K562 (cell line): ENCODE measurements around the gene CLDN5. TPM values are rescaled to one million over a fixed set of nuclear protein-coding genes. Genes with fewer than 3 reads are reported as not detected.
A peak's percentile ranks its signal among the peaks of the same experiment; 100 is the strongest.

Experiments
- ATAC-seq: fragments of 200-7000 bp; cut with Tn5 transposase; 3 replicates; pipeline ENCODE4 v1.9.1; 2020; ENCODE audit warnings: moderate library complexity
- BruUV-seq: library from RNA; stranded (reverse); fragments of 400-500 nt; replicated peaks from 2 replicates; lab custom pipeline; 2021; lab: Mats Ljungman, UMichigan
- CTCF ChIA-PET: fragments of 300-600 bp; formaldehyde crosslinking; extraction: SDS; loops from one replicate; lab custom pipeline; 2021; ENCODE audit warnings: low intra/inter-chr PET ratio; lab: Yijun Ruan, JAX
- POLR2A ChIA-PET: fragments of 300-600, 350-650 bp; sonication (Branson Sonifier 250); formaldehyde crosslinking; extraction: SDS; loops from one replicate; lab custom pipeline; 2021; ENCODE audit warnings: antibody characterized with exemption, inconsistent platforms; lab: Yijun Ruan, JAX
- DNase-seq, 4 experiments: peaks; one replicate each; pipeline versions ENCODE4 v3.0.0 to v3.0.0-alpha.2; 2011 to 2018; ENCODE audit warnings: low spot score in 3 of 4, mixed read lengths in 3 of 4; ENCODE audit errors: extremely low read depth in 1 of 4
- FAIRE-seq: peaks from 2 replicates; lab custom pipeline; 2011; peaks lifted over from hg19 to GRCh38; lab: Jason Lieb, UNC
- H2AFZ ChIP-seq: 2 replicates; pipeline ENCODE4 v1.6.0; 2011; ENCODE audit warnings: low read depth, low read length, control low read depth, inconsistent platforms
- H3K27ac ChIP-seq: fragments of 200-600 bp; 3 replicates; pipeline ENCODE4 v1.8.0; 2011; ENCODE audit warnings: low read depth, mild to moderate bottlenecking, control low read depth, inconsistent platforms, low read length, moderate library complexity, mixed read lengths; ENCODE audit errors: extremely low read depth
- H3K27me3 ChIP-seq, 2 experiments: fragments of 300-600 bp in 1 of 2; 2 replicates in 1 of 2; 3 replicates in 1 of 2; pipeline versions ENCODE4 v1.6.0 to v1.8.0; 2011; ENCODE audit warnings: inconsistent platforms in 2 of 2, low read length in 2 of 2, mild to moderate bottlenecking in 1 of 2, mixed read lengths in 1 of 2, moderate library complexity in 1 of 2; ENCODE audit not compliant: control insufficient read depth in 2 of 2, insufficient read depth in 2 of 2
- H3K36me3 ChIP-seq: fragments of 300-600 bp; 3 replicates; pipeline ENCODE4 v1.8.0; 2011; ENCODE audit warnings: mild to moderate bottlenecking, low read length, inconsistent platforms; ENCODE audit not compliant: control insufficient read depth, insufficient read depth
- H3K4me1 ChIP-seq, 2 experiments: fragments of 200-600 bp in 1 of 2; replicated peaks in 1 of 2; 2 replicates in 1 of 2; 3 replicates in 1 of 2; pipeline versions ENCODE4 v1.5.1 to v1.8.0; 2011; ENCODE audit warnings: inconsistent platforms in 2 of 2, low read length in 2 of 2, mild to moderate bottlenecking in 1 of 2, mixed read lengths in 1 of 2, moderate library complexity in 1 of 2; ENCODE audit not compliant: control insufficient read depth in 2 of 2, insufficient read depth in 2 of 2
- H3K4me2 ChIP-seq: 2 replicates; pipeline ENCODE4 v1.6.1; 2011; ENCODE audit warnings: low read length, control low read depth, inconsistent platforms, mixed read lengths; ENCODE audit not compliant: insufficient read depth
- H3K4me3 ChIP-seq: fragments of 200-600 bp; sonication (generic), shearing (Covaris generic); 2 replicates; pipeline ENCODE4 v1.5.1; 2016; ENCODE audit warnings: control low read depth, inconsistent platforms
- H3K79me2 ChIP-seq: fragments of 200-600 bp; 3 replicates; pipeline ENCODE4 v1.8.0; 2011; ENCODE audit warnings: low read length, inconsistent platforms; ENCODE audit not compliant: control insufficient read depth, insufficient read depth
- H3K9ac ChIP-seq, 2 experiments: 2 replicates each; pipeline versions ENCODE4 v1.6.0 to v1.6.1; 2011; ENCODE audit warnings: low read depth in 2 of 2, low read length in 2 of 2, control low read depth in 1 of 2, inconsistent platforms in 1 of 2, mild to moderate bottlenecking in 1 of 2, mixed read lengths in 1 of 2; ENCODE audit not compliant: insufficient read depth in 1 of 2
- H3K9me1 ChIP-seq: one replicate; pipeline ENCODE4 v1.6.0; 2011; ENCODE audit warnings: inconsistent platforms, mild to moderate bottlenecking, low read length, moderate library complexity; ENCODE audit not compliant: control insufficient read depth, insufficient read depth
- H3K9me3 ChIP-seq: replicated peaks from 2 replicates; pipeline ENCODE4 v1.5.1; 2011; ENCODE audit warnings: low read depth, low read length, inconsistent platforms; ENCODE audit not compliant: control insufficient read depth, insufficient read depth
- H4K20me1 ChIP-seq: replicated peaks from 2 replicates; pipeline ENCODE4 v1.6.1; 2011; ENCODE audit warnings: low read length, inconsistent platforms, mixed read lengths; ENCODE audit not compliant: control insufficient read depth, insufficient read depth
- ARID2 ChIP-seq: fragments of 450-650 bp; IDR thresholded peaks from 2 replicates; pipeline ENCODE4 v1.6.1; 2017; ENCODE audit warnings: antibody characterized with exemption, mild to moderate bottlenecking
- CEBPB ChIP-seq: fragments of 450-650 bp; IDR thresholded peaks from 2 replicates; pipeline ENCODE4 v1.6.1; 2016; ENCODE audit warnings: missing genetic modification characterization, missing compliant biosample characterization
- GABPB2 ChIP-seq: fragments of 250-450 bp; sonication (Bioruptor Pico); conservative IDR thresholded peaks from 2 replicates; pipeline ENCODE4 v1.5.1; 2021; ENCODE audit warnings: mild to moderate bottlenecking
- GATA2 ChIP-seq: sonication (generic); formaldehyde crosslinking; IDR thresholded peaks from 2 replicates; pipeline ENCODE4 v1.4.0; 2020; ENCODE audit warnings: mild to moderate bottlenecking, missing genetic modification reagents
- GATAD2B ChIP-seq: fragments of 450-650 bp; IDR thresholded peaks from 2 replicates; pipeline ENCODE4 v1.6.1; 2017; ENCODE audit warnings: mild to moderate bottlenecking, borderline replicate concordance
- HBP1 ChIP-seq: fragments of 450-650 bp; formaldehyde crosslinking; IDR thresholded peaks from 2 replicates; pipeline ENCODE4 v1.4.0; 2022; ENCODE audit warnings: missing genetic modification characterization
- HOXB6 ChIP-seq: fragments of 250-450 bp; sonication (Bioruptor Pico); IDR thresholded peaks from 2 replicates; pipeline ENCODE4 v1.5.1; 2022; ENCODE audit warnings: mild to moderate bottlenecking, borderline replicate concordance
- NCOA1 ChIP-seq: fragments of 450-650 bp; IDR thresholded peaks from 2 replicates; pipeline ENCODE4 v1.6.1; 2016; ENCODE audit warnings: low read depth
- NKRF ChIP-seq: fragments of 450-650 bp; IDR thresholded peaks from 2 replicates; pipeline ENCODE4 v1.6.1; 2016; ENCODE audit warnings: borderline replicate concordance
- THRB ChIP-seq: fragments of 450-650 bp; formaldehyde crosslinking; conservative IDR thresholded peaks from 2 replicates; pipeline ENCODE4 v1.4.0; 2022; ENCODE audit warnings: mild to moderate bottlenecking, missing genetic modification characterization
- ZBTB2 ChIP-seq: fragments of 450-650 bp; IDR thresholded peaks from 2 replicates; pipeline ENCODE4 v1.6.1; 2016; ENCODE audit warnings: antibody characterized with exemption
- ZNF12 ChIP-seq: sonication (generic); formaldehyde crosslinking; IDR thresholded peaks from 2 replicates; pipeline ENCODE4 v1.4.0; 2020; ENCODE audit warnings: mild to moderate bottlenecking, missing genetic modification reagents
- ZNF140 ChIP-seq: fragments of 250-450 bp; sonication (Bioruptor Pico); IDR thresholded peaks from 2 replicates; pipeline ENCODE4 v1.8.0; 2021; ENCODE audit warnings: moderate library complexity, mild to moderate bottlenecking, inconsistent platforms
- ZNF764 ChIP-seq: fragments of 250-450 bp; sonication (Bioruptor Pico); IDR thresholded peaks from 2 replicates; pipeline ENCODE4 v1.4.0; 2020; ENCODE audit warnings: low read depth, mild to moderate bottlenecking, moderate library complexity
- ZSCAN32 ChIP-seq: fragments of 450-650 bp; formaldehyde crosslinking; IDR thresholded peaks from 2 replicates; pipeline ENCODE4 v1.4.0; 2020; ENCODE audit warnings: mild to moderate bottlenecking, moderate library complexity
- WGBS: fragments of 100-300 bp; shearing (Covaris generic); methylation state at CpG from one replicate; pipeline ENCODE4 v1.1.6; 2016; ENCODE audit warnings: low coverage, mixed read lengths; ENCODE audit not compliant: insufficient coverage; ENCODE audit errors: missing lambda C conversion rate; 5-methylcytosine and 5-hydroxymethylcytosine counted together
- in situ Hi-C: fragments of 300-500 bp; cut with MboI; formaldehyde crosslinking; loops from 4 replicates; pipeline ENCODE4 v1.15.0; 2018; ENCODE audit warnings: inconsistent platforms, mixed read lengths
- intact Hi-C: fragments of 100-400 bp; cut with micrococcal nuclease; formaldehyde crosslinking; loops from 2 replicates; pipeline ENCODE4 v1.14.2; 2022
- polyA plus RNA-seq, 8 experiments: library from polyadenylated mRNA; depleted of rRNA in 4 of 8; stranded (reverse) in 5 of 8; unstranded in 3 of 8; fragments of >200 nt; fragmentation: Nextera tagmentation in 2 of 8; fragmentation: Illumina TruSeq in 1 of 8; extraction: Ambion mirVana in 2 of 8; extraction: Trizol in 1 of 8; gene quantifications; 2 replicates each; pipeline versions ENCODE4 v1.2.1 to v1.2.3, GENCODE V29; 2011 to 2014; ENCODE audit warnings: inconsistent platforms in 1 of 8, missing spikeins in 1 of 8
- total RNA-seq, 7 experiments: library from RNA; depleted of rRNA in 6 of 7; stranded (reverse); fragments of >200 nt in 6 of 7; fragmentation: Illumina TruSeq in 2 of 7; extraction: Trizol in 2 of 7; gene quantifications; 2 replicates each; pipeline versions ENCODE4 v1.2.1 to v1.2.3, GENCODE V29; 2011 to 2021; ENCODE audit warnings: low replicate concordance in 1 of 7
- TF ChIP-seq, protein P1 (sequence below): fragments of 250-450 bp; sonication (Bioruptor Pico); IDR thresholded peaks from 2 replicates; pipeline ENCODE4 v1.6.1; 2021; ENCODE audit warnings: mild to moderate bottlenecking

CLDN5 gene
- total and polyA plus RNA-seq, 9 of the 15 experiments (the other 6 are each of a cell fraction or from before 2014, with no cell fraction given), result 0.20 TPM; not detected in 8

- no peak overlapping the region for H3K4me3 ChIP-seq
- in situ Hi-C loops (no loop called here), intact Hi-C loops (no loop called here)
- DNase-seq, result no peak
- peaks cover 22% of the 10 kb centered on the region for H3K79me2 ChIP-seq
- no peaks in the 10 kb centered on the region for H3K9me1 ChIP-seq
- POLR2A ChIA-PET, result interaction anchor here (0.5 to 7.8 kb wide), 8 partner anchors 11 to 369 kb away, joined by 3 to 95 read pairs (median 4); partner anchors contain the start of genes CDC45 and UFD1
- no peaks in the 10 kb centered on the region for H3K9me3 ChIP-seq
- no peaks in the 10 kb centered on the region for H3K4me1 ChIP-seq
- H3K27ac ChIP-seq, result no peak overlapping the region
- WGBS, result 90% methylated on average over 5 of the region's 5 CpGs
- H4K20me1 ChIP-seq, result no peaks in the 10 kb centered on the region; the same call in 1 of the 2 replicates
- H3K36me3 ChIP-seq, result peaks cover 94% of the 10 kb centered on the region
- no peak for ATAC-seq
- H3K4me2 ChIP-seq, result no peak overlapping the region
- no peak overlapping the region for H2AFZ ChIP-seq
- H3K9ac ChIP-seq, result no peak overlapping the region
- FAIRE-seq, result no peak
- CTCF ChIA-PET, result no interaction called here
- BruUV-seq, result no TSS peak
- H3K27me3 ChIP-seq, result no peaks in the 10 kb centered on the region
- TF ChIP-seq NCOA1, result no peak
- no peak for TF ChIP-seq CEBPB (tag)
- 0 out of 2 replicates have a peak, but pooled peaks have one; percentile 38 for TF ChIP-seq NKRF
- 0 out of 2 replicates have a peak, but pooled peaks have one; percentile 7 for TF ChIP-seq ZBTB2
- TF ChIP-seq HBP1, result 0 out of 2 replicates have a peak, but pooled peaks have one; percentile 40
- TF ChIP-seq THRB (CRISPR knock-in tag), result 0 out of 2 replicates have a peak, but pooled peaks have one; percentile 0
- TF ChIP-seq, protein P1, sequence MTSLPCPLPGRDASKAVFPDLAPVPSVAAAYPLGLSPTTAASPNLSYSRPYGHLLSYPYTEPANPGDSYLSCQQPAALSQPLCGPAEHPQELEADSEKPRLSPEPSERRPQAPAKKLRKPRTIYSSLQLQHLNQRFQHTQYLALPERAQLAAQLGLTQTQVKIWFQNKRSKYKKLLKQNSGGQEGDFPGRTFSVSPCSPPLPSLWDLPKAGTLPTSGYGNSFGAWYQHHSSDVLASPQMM (CRISPR knock-in tag), result no peak
- no peak for TF ChIP-seq ZSCAN32 (CRISPR knock-in tag)
- no peak for TF ChIP-seq GABPB2 (CRISPR knock-in tag)
- TF ChIP-seq ZNF764 (CRISPR knock-in tag), result no peak
- no peak for TF ChIP-seq GATAD2B
- TF ChIP-seq ZNF140, result no peak
- TF ChIP-seq ZNF12 (CRISPR knock-in tag), result peak; percentile 50; the same call in 1 of the 2 replicates
- TF ChIP-seq HOXB6 (CRISPR knock-in tag), result no peak
- 0 out of 2 replicates have a peak, but pooled peaks have one; percentile 17 for TF ChIP-seq GATA2 (CRISPR knock-in tag)
- peak; percentile 10; the same call in 1 of the 2 replicates for TF ChIP-seq ARID2
These were observed 33.5 kb downstream of the CLDN5 start for GRCh38 chr22:19490628-19491230.
